ENCODE results near the gene ZNF468.
"Not testable (repeated sequence)": the region's sequence is repeated elsewhere in the genome, so short reads cannot be mapped to it uniquely, and the experiment has no call there.

The ZNF468 gene

DNA sequence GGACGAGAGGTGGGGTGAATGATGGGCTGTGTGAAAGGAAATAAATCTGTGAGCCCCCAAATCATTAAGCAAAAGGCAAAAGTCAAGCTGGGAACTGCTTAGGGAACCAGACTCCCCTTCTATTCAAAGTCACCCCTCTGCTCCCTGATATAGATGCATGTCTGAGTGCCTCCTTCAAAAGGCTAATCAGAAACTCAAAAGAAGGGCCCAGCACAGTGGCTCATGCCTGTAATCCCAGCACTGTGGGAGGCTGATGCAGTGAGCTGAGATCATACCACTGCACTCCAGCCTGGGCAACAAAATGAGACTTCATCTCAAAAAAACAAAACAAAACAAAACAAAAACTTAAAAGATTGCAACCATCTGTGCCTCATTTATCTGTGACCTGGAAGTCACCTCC is 23.1 kb downstream of the ZNF468 start:
- DNase-seq (ENCODE audit: low read depth); H3K4me3 ChIP-seq (ENCODE audit: low read depth, low read length): not testable (repeated sequence)

DNA sequence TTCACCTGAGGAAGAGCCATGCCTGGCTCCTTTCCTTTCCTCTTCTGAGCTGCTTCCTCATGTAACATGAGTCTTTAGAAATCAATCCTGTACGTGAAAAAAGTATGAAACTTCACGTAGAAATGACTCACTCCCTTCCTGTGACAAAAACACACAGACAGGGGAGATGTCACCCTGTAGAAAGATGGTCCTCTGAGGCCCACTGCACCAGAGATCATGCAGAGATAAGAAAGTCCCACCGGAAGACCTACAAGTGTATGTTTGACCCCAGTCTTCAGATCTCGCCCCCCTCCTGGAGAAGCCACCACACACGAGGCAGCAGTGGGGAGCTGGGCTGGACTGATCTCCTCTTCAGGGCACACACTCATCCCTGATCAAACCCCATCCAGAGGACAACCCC is 23.9 kb downstream of the ZNF468 start:
- H3K4me3 ChIP-seq (ENCODE audit: low read depth, low read length); DNase-seq (ENCODE audit: low read depth): not testable (repeated sequence)

DNA sequence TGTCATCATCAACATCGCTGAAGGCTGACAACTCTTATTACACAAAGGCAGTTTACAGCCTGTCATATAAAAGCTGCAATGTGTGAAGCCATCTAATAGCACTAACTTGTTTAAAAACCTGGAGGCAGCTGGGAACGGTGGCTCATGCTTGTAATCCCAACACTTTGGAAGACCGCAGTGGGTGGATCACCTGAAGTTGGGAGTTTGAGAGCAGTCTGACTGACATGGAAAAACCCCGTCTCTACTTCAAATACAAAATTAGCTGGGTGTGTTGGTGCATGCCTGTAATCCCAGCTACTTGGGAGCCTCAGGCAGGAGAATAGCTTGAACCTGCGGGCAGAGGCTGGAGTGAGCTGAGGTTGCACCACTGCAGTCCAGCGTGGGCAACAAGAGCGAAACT is 27.6 kb downstream of the ZNF468 start:
- not testable (repeated sequence) for H3K4me3 ChIP-seq (ENCODE audit: low read depth, low read length); DNase-seq (ENCODE audit: low read depth)

DNA sequence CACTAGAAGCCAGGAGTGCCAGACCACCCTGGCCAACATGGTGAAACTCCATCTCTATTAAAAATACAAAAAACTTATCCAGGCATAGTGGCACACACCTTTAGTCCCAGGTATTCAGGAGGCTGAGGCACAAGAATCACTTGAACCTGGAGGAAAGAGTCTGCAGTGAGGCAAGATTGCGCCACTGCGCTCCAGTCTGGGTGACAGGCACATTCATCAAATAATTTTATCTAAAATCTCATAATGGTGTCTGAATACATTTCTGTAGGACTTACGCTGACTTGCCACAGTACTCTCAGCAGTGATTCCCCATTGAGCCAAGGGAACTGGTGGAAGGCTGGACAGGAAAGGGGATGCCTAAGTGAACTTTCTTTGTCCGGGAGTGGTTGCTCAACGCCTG is 31.7 kb downstream of the ZNF468 start:
- DNase-seq (ENCODE audit: low read depth): no peak
- no peak overlapping the region for H3K4me3 ChIP-seq (ENCODE audit: low read depth, low read length)

DNA sequence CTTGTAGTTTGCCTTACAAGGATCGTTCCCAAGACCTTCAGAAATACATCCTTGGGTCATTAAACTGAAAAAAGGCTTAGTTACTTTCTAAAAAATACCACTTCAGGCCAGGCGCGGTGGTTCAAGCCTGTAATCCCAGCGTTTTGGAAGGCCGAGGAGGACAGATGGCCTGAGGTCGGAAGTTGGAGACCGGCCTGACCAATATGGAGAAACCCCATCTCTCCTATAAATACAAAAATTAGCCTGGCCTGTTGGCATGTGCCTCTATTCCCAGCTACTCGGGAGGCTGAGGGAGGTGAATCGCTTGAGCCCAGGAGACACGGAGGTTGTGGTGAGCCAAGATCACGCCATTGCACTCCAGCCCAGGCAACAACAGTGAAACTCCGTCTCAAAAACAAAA is 33.7 kb downstream of the ZNF468 start:
- no peak for DNase-seq (ENCODE audit: low read depth)
- H3K4me3 ChIP-seq (ENCODE audit: low read depth, low read length): no peak overlapping the region

DNA sequence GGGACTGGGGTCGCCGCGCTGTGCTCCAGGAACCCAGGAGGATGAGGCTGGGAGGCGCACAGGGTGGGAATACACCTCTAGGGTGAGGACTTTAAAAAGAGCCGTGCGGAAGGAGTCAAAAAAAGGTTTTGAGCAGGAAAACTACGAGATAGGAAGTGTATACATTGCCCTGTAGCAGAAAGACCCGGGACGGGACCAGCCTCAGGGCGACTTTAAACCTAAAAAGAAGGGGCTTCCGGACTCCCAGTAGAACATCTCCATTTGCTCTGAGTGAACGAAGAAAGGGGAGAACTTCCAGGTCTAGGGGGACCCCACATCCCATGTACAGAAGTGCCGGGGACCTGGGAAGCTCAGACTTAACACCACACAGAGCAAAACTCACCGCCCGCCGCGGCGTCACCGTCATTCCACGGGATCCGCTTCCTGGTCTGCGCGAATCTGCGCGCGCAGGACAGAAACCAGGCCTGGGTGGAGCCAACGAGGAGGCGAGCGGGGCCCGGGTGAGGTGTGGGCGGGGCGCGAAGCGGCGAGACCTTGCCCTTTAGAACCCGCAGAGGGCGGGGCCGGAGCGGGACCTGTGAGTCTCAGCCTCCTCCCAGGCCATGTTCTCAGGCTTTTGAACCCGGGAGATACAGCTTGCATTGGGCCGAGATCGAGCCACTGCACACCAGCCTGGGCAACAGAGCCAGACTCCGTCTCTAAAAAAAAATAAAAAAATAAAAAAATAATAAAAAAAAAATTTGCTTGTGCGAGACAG is 36.0 kb downstream of the ZNF468 start, which contains the start of gene ZNF28:
TSS of gene ZNF28 (minus strand) at position 430 of the 757 bp plus-strand sequence. CDS start 3,675 bp downstream, outside the sequence.
- H3K4me3 ChIP-seq (ENCODE audit: low read depth, low read length): peak within 1 kb of the TSS; percentile 64
- DNase-seq (ENCODE audit: low read depth): peak; percentile 4

DNA sequence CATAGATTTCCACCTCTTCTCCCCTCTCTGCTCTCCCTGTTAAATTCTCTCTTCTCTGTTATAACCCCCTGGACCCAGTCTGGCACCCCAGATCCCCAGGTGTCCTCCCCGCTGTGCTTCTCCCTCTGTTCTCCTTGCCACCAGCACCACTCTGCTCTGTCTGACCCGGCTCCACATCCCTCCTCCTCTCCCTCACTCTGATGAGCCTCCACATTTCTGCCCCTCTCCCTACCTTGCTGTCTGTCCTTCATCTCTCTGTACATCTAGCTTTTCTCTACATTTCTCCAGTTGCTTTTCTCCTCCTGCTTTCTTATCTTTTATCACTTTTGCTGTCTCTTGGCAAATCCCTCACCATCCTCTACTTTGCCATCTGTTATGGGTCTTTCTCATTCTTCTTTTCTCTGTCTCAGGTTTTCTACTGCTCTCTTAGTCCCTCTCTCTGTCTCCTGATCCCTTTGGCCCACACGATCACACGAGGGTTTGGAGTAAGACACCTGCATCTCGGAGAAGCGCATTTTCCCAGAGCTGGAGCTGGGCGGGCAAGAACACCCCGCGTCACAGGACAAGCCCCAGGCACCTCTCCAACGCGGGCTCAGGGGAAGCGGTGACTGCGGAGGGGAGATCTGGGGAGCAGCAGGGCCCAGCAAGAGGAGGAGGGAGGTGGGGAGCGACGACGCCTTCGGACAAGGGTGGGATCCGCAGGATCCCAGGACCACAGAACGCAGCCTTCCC is 36.8 kb downstream of the ZNF468 start:
- peak overlapping the region; percentile 64 for H3K4me3 ChIP-seq (ENCODE audit: low read depth, low read length)
- DNase-seq (ENCODE audit: low read depth): not testable (repeated sequence)

DNA sequence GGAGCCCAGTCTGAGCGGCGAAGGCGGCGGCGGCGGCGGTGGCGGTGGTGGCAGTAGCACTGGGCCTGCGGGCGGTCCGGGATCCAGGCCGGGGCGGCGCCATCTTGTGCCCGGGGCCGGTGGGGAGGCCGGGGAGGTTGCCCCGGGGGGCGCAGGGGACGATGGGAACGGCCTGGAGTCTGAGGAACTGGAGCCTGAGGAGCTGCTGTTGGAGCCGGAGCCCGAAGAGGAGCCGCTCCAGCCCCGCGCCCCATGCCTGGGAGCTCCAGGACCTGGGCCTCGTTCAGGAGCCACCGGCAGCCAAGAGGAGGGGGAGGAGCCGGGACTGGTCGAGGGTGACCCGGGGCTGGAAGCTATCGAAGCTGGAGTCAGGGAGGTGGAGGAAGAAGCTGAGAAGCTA is 47.6 kb downstream of the ZNF468 start:
- DNase-seq (ENCODE audit: low read depth): no peak
- no peak overlapping the region for H3K4me3 ChIP-seq (ENCODE audit: low read depth, low read length)

DNA sequence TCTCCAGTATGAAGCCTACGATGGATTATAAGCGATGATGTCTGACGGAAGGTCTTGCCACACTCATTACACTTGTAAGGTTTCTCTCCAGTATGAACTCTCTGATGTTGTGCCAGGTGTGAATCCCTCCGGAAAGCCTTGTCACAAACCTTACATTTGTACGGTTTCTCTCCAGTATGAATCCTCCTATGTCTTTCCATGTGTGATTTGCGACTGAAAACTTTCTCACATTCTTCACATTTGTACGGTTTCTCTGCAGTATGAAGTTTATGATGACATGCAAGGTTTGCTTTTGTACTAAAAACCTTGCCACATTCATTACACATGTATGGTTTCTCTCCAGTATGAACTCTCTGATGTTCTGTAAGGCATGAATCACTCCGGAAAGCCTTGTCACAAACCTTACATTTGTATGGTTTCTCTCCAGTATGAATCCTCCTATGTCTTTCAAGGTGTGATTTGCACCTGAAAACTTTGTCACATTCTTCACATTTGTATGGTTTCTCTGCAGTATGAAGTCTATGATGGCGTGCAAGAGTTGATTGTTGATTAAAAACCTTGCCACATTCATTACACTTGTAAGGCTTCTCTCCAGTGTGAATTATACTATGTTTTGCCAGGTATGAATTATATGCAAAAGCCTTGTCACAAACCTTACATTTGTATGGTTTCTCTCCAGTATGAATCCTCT is 57.3 kb downstream of the ZNF468 start:
- not testable (repeated sequence) for H3K4me3 ChIP-seq (ENCODE audit: low read depth, low read length); DNase-seq (ENCODE audit: low read depth)

DNA sequence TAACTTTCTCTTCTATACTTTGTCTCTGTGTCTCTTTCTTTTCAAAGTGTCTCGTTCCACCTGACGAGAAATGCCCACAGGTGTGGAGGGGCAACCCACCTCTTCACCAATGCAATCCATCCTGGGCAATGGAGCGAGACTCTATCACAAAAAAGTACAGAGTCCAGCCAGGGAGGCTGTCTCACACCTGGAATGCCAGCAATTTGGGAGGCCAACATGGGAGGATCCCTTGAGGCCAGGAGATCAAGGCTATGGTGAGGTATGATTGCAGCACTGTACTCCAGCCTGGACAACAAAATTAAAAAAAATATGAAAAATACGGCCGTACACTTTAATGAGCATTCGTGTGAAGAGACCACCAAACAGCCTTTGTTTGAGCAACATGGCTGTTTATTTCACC is 68.0 kb downstream of the ZNF468 start:
- H3K4me3 ChIP-seq (ENCODE audit: low read depth, low read length): no peak overlapping the region
- DNase-seq (ENCODE audit: low read depth): no peak
